ENCODE measurements around the gene SHOX.

DNA sequence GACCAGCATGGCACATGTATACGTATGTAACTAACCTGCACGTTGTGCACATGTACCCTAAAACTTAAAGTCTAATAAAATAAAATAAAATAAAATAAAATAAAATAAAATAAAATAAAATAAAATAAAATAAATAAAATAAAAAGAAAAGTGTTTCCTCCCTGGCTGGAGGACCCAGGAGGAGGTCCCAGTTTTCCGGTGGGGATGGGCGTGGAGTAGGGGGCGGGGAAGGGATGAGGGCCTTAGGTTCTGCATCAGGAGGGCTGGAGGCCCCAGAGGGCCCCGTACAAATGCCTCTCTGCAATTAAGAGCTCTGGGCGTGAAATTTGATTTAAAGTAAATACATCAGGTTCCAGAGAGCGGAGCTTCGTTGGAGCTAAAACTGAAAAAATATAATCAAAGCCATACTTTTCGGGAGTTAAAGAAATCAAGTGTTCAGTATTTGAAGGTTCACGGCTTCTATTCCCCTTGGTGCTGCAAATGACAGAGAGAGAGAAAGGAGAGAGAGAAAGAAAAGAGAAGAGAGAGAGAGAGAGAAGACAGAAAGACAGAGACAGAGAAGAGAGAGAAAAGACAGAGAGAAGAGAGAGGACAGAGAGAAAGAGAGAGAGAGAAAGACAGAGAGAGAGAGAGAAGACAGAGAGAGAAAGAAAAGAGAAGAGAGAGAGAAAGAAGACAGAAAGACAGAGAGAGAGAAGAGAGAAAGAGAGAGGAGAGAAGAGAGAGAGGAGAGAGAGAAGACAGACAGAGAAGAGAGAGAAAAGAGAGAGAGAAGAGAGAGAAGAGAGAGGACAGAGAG lies 8.7 kb upstream of the SHOX start:
- TF ChIP-seq POLR2AphosphoS5 (IDR thresholded peaks at IDR 0.05; ENCODE audit: borderline replicate concordance, low read depth, low read length) (no peak), EZH2 (IDR thresholded peaks at IDR 0.05) (no peak)

Data from SK-N-MC (cell line).